ENCODE results near the gene ACAD10. TPM values are rescaled to one million over a fixed set of nuclear protein-coding genes. Genes with fewer than 3 reads are reported as not detected.

ACAD10 gene
- total and polyA plus RNA-seq, 2 of the 13 experiments (the other 11 are each of a cell fraction or from before 2014, with no cell fraction given): 15.2 to 16.3 TPM

DNA sequence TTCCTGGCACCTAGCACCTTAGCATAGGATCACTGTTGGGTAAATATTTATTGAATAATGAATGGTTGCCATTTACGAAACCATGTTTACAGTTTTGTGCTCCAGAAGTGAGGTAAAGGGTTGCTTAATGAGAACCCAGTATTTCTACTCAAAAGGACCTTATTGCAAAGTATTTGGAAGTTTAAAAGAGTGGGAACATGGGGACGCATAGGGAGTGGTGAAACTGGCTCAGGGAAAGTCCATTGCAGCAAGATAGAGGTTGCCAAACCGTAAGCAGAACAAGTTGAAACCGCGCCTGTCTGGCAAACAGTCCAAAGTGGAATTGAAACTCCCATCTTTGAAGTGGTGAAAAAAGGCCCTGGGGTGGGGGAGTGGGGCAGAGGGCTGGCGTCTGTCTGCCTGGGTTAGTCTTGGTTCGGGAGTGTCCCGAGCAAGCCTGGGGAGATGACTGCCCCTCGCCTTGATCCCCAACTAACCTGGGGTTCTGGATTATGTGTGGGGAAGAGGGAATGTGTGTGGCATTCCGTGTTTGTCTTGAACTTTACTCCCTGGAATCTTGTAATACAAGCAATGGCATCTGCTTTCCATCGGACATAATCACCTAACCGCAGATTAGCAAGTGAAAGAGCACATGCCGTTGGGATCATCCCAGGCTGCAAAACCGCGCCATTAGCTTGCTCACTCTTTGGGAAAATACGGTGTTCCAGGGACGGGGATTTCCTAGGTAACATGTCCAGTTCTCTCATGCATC lies 88.1 kb downstream of the ACAD10 start (continued):
- TF ChIP-seq, protein P1, sequence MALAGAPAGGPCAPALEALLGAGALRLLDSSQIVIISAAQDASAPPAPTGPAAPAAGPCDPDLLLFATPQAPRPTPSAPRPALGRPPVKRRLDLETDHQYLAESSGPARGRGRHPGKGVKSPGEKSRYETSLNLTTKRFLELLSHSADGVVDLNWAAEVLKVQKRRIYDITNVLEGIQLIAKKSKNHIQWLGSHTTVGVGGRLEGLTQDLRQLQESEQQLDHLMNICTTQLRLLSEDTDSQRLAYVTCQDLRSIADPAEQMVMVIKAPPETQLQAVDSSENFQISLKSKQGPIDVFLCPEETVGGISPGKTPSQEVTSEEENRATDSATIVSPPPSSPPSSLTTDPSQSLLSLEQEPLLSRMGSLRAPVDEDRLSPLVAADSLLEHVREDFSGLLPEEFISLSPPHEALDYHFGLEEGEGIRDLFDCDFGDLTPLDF (CRISPR knock-in tag; IDR thresholded peaks at IDR 0.05): no peak
- no peak for TF ChIP-seq AGO2 (optimal IDR thresholded peaks at IDR 0.05; ENCODE audit: low read depth, low read length)
- no peak for TF ChIP-seq ZSCAN12 (CRISPR knock-in tag; IDR thresholded peaks at IDR 0.05)
- TF ChIP-seq, protein P2, sequence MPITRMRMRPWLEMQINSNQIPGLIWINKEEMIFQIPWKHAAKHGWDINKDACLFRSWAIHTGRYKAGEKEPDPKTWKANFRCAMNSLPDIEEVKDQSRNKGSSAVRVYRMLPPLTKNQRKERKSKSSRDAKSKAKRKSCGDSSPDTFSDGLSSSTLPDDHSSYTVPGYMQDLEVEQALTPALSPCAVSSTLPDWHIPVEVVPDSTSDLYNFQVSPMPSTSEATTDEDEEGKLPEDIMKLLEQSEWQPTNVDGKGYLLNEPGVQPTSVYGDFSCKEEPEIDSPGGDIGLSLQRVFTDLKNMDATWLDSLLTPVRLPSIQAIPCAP (CRISPR knock-in tag; IDR thresholded peaks at IDR 0.05; ENCODE audit: low read depth): no peak
- TF ChIP-seq, protein P3, sequence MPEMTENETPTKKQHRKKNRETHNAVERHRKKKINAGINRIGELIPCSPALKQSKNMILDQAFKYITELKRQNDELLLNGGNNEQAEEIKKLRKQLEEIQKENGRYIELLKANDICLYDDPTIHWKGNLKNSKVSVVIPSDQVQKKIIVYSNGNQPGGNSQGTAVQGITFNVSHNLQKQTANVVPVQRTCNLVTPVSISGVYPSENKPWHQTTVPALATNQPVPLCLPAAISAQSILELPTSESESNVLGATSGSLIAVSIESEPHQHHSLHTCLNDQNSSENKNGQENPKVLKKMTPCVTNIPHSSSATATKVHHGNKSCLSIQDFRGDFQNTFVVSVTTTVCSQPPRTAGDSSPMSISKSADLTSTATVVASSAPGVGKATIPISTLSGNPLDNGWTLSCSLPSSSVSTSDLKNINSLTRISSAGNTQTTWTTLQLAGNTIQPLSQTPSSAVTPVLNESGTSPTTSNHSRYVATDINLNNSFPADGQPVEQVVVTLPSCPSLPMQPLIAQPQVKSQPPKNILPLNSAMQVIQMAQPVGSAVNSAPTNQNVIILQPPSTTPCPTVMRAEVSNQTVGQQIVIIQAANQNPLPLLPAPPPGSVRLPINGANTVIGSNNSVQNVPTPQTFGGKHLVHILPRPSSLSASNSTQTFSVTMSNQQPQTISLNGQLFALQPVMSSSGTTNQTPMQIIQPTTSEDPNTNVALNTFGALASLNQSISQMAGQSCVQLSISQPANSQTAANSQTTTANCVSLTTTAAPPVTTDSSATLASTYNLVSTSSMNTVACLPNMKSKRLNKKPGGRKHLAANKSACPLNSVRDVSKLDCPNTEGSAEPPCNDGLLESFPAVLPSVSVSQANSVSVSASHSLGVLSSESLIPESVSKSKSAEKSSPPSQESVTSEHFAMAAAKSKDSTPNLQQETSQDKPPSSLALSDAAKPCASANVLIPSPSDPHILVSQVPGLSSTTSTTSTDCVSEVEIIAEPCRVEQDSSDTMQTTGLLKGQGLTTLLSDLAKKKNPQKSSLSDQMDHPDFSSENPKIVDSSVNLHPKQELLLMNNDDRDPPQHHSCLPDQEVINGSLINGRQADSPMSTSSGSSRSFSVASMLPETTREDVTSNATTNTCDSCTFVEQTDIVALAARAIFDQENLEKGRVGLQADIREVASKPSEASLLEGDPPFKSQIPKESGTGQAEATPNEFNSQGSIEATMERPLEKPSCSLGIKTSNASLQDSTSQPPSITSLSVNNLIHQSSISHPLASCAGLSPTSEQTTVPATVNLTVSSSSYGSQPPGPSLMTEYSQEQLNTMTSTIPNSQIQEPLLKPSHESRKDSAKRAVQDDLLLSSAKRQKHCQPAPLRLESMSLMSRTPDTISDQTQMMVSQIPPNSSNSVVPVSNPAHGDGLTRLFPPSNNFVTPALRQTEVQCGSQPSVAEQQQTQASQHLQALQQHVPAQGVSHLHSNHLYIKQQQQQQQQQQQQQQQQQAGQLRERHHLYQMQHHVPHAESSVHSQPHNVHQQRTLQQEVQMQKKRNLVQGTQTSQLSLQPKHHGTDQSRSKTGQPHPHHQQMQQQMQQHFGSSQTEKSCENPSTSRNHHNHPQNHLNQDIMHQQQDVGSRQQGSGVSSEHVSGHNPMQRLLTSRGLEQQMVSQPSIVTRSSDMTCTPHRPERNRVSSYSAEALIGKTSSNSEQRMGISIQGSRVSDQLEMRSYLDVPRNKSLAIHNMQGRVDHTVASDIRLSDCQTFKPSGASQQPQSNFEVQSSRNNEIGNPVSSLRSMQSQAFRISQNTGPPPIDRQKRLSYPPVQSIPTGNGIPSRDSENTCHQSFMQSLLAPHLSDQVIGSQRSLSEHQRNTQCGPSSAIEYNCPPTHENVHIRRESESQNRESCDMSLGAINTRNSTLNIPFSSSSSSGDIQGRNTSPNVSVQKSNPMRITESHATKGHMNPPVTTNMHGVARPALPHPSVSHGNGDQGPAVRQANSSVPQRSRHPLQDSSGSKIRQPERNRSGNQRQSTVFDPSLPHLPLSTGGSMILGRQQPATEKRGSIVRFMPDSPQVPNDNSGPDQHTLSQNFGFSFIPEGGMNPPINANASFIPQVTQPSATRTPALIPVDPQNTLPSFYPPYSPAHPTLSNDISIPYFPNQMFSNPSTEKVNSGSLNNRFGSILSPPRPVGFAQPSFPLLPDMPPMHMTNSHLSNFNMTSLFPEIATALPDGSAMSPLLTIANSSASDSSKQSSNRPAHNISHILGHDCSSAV (CRISPR knock-in tag; IDR thresholded peaks at IDR 0.05; ENCODE audit: borderline replicate concordance): no peak
- TF ChIP-seq, protein P4, sequence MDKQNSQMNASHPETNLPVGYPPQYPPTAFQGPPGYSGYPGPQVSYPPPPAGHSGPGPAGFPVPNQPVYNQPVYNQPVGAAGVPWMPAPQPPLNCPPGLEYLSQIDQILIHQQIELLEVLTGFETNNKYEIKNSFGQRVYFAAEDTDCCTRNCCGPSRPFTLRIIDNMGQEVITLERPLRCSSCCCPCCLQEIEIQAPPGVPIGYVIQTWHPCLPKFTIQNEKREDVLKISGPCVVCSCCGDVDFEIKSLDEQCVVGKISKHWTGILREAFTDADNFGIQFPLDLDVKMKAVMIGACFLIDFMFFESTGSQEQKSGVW (CRISPR knock-in tag; IDR thresholded peaks at IDR 0.05; ENCODE audit: borderline replicate concordance): no peak
- no peak for TF ChIP-seq POLR2AphosphoS2 (IDR thresholded peaks at IDR 0.05; ENCODE audit: low read depth, low read length)
- TF ChIP-seq ZNF12 (CRISPR knock-in tag; IDR thresholded peaks at IDR 0.05): no peak
- TF ChIP-seq ZNF773 (CRISPR knock-in tag; IDR thresholded peaks at IDR 0.05; ENCODE audit: borderline replicate concordance): no peak
- peak; percentile 71 for TF ChIP-seq PHF21A (CRISPR knock-in tag; IDR thresholded peaks at IDR 0.05)
- TF ChIP-seq GPN1 (CRISPR knock-in tag; IDR thresholded peaks at IDR 0.05; ENCODE audit: borderline replicate concordance): no peak
- TF ChIP-seq, protein P5, sequence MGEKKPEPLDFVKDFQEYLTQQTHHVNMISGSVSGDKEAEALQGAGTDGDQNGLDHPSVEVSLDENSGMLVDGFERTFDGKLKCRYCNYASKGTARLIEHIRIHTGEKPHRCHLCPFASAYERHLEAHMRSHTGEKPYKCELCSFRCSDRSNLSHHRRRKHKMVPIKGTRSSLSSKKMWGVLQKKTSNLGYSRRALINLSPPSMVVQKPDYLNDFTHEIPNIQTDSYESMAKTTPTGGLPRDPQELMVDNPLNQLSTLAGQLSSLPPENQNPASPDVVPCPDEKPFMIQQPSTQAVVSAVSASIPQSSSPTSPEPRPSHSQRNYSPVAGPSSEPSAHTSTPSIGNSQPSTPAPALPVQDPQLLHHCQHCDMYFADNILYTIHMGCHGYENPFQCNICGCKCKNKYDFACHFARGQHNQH (CRISPR knock-in tag; IDR thresholded peaks at IDR 0.05): no peak
- no peak for TF ChIP-seq ZNF562 (CRISPR knock-in tag; IDR thresholded peaks at IDR 0.05; ENCODE audit: borderline replicate concordance)
- TF ChIP-seq ZBTB42 (CRISPR knock-in tag; IDR thresholded peaks at IDR 0.05): no peak
- no peak for TF ChIP-seq RCOR2 (CRISPR knock-in tag; IDR thresholded peaks at IDR 0.05)
- no peak; the same call in 1 of the 2 replicates for TF ChIP-seq ZNF143 (CRISPR knock-in tag; IDR thresholded peaks at IDR 0.05)
- no peak for TF ChIP-seq ZNF350 (CRISPR knock-in tag; IDR thresholded peaks at IDR 0.05; ENCODE audit: borderline replicate concordance, low read depth)

Data from HepG2 (cell line).